HG02571 (cell line): Measurements from ENCODE around the gene BCAN.
"Not testable (repeated sequence)": the region's sequence is repeated elsewhere in the genome, so short reads cannot be mapped to it uniquely, and the experiment has no call there.

ENCODE experiments used
- ATAC-seq: cut with Tn5 transposase; IDR thresholded peaks from one replicate; pipeline ENCODE4 v1.9.1; 2021; ENCODE audit warnings: mild to moderate bottlenecking, moderate library complexity; ENCODE audit not compliant: unreplicated experiment

Gene BCAN

DNA sequence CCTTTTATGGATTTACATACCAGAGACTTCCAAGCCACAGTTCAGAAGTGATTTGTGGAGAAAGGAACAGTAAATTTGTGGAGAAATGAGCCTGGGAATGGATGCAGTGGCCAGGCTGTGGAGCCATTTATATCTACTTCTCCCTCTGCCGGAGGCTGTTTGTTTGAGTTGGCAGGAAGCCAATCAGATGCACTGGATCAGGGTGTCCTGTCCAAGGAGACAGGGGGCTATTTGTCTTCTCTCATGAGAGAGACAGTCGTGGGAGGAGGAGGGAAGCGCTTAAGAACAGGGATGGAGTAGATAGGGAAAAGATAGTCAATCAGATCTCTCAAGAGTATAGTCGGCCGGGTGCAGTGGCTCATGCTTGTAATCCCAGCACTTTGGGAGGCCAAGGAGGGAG, 25.5 kb upstream of the BCAN start:
- ATAC-seq = no peak

GRCh38 chr1:156618853-156619581, 22.9 kb upstream of the BCAN start, which contains the start of gene HAPLN2:
TSS of gene HAPLN2 (plus strand) at chr1:156619415. CDS start at chr1:156623491, 4,076 bp downstream.
- ATAC-seq = no peak

DNA sequence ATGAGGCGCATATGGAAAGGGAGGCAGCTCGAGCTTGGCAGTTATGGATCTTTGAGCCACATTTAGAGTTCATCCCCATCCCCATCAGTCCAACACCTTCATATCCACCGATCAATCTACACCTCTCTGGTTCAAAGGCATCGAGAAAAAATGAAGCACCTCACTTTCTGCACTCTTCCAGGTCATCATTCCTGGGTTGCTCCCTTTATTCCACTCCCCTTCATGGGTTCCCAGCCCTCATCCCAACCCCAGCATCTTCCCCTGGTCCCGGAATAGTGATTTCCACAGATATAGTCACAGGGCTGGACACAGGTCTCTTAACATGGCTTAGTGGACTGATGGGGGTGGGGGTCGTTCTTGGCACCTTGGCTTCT, 22.3 kb upstream of the BCAN start:
- ATAC-seq = no peak

DNA sequence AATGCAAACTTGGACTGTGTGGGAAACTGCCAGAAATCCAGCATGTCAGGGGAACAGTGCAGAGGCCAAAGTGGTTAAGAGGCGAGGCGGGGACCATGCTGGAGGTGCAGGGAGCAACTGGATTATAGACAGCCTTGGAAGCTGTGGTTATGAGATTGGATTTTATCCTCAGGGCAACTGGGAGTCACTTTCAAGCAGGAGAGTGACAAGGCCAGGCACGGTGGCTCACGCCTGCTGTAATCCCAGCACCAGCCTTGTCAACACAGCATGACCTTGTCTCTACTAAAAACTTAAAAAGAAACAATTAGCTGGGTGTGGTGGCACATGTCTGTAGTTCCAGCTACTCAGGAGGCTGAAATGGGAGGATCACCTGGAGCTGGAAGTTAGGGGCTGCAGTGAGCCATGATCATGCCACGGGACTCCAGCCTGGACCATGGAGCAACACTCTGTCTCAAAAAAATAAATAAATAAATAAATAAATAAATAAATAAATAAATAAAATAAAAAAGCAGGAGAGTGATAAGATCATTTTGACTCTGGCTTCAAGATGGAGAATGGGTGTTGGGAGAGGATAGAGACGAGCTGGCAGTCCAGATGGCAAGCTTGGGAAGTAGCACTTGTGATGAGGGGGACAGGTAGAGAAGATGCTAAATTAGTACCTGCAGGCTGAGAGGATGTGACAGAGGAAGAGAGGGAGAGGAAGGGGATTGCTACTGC, 19.2 kb upstream of the BCAN start:
- ATAC-seq = no peak

DNA sequence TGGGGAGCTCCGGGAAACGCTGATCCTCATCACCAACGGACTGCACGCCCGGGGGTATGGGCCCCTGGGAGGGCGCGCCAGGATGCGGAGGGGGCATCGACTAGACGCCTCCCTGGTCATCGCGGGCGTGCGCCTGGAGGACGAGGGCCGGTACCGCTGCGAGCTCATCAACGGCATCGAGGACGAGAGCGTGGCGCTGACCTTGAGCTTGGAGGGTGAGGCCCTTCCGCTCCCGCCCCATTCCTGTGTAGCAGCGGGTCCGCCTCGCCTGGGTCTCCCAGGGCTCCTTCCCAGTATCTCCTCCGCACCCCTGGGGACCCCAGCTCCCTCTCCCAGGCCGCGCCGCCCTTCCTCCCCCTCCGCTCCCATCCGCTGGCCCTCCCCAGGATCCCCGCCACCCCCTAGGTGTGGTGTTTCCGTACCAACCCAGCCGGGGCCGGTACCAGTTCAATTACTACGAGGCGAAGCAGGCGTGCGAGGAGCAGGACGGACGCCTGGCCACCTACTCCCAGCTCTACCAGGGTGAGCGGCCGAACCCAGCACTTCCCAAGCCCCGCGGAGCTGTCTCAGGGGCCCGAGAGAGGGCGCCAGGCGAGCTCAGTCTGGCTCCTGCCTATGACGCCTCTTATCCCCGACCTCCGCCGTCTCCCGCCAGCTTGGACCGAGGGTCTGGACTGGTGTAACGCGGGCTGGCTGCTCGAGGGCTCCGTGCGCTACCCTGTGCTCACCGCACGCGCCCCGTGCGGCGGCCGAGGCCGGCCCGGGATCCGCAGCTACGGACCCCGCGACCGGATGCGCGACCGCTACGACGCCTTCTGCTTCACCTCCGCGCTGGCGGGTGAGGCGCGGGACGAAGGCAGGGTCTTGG, 17.7 kb upstream of the BCAN start:
- ATAC-seq = no peak

GRCh38 chr1:156624814-156625435, 17.0 kb upstream of the BCAN start:
- no peak for ATAC-seq

- ATAC-seq = no peak
Observed at GRCh38 chr1:156625436-156626078, 16.4 kb upstream of the BCAN start.

DNA sequence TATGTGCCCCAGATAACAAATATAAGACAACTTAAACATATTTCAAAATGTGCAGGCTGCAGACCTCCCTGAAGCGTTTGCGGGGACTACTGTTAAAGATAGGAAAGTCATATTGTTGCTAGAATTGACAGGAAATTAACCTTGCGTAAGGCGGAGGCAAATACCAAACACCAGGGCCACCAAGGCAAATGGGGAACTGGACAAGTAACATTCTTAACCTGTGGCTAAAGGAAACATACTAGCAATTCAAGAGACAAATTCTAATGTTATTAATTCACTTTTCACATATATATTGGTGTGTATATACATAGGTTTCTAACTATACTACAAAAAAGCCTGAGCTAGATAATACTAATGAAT, 15.9 kb upstream of the BCAN start:
- no peak for ATAC-seq

GRCh38 chr1:156627313-156627880, 14.5 kb upstream of the BCAN start:
- no peak for ATAC-seq

- no peak for ATAC-seq
Observed at GRCh38 chr1:156629823-156630449, 12.0 kb upstream of the BCAN start.

GRCh38 chr1:156631152-156631551, 10.8 kb upstream of the BCAN start:
- not testable (repeated sequence) for ATAC-seq

DNA sequence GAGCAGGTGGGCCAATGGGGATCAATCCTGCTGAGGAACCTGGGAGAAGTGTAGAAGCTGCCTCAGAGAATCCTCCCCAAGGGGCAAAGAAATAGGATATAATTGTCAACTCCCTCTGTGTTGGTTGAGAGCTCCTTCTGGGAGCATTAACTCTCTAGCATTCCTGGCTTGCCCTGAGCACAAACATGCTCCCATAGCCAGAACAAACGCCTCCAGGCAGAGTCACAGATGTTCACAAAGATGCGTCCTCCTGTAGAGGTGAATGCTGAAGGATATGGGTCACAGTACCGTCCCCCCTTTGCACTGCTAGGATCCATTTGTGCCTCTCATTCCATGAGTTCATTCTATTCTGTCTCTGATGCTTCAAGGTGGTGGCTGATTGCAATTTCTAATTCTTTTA, 9.6 kb upstream of the BCAN start:
- no peak for ATAC-seq

- no peak for ATAC-seq
Observed at GRCh38 chr1:156638189-156638985, 3.5 kb upstream of the BCAN start.

GRCh38 chr1:156639601-156640101, 2.3 kb upstream of the BCAN start:
- no peak for ATAC-seq

DNA sequence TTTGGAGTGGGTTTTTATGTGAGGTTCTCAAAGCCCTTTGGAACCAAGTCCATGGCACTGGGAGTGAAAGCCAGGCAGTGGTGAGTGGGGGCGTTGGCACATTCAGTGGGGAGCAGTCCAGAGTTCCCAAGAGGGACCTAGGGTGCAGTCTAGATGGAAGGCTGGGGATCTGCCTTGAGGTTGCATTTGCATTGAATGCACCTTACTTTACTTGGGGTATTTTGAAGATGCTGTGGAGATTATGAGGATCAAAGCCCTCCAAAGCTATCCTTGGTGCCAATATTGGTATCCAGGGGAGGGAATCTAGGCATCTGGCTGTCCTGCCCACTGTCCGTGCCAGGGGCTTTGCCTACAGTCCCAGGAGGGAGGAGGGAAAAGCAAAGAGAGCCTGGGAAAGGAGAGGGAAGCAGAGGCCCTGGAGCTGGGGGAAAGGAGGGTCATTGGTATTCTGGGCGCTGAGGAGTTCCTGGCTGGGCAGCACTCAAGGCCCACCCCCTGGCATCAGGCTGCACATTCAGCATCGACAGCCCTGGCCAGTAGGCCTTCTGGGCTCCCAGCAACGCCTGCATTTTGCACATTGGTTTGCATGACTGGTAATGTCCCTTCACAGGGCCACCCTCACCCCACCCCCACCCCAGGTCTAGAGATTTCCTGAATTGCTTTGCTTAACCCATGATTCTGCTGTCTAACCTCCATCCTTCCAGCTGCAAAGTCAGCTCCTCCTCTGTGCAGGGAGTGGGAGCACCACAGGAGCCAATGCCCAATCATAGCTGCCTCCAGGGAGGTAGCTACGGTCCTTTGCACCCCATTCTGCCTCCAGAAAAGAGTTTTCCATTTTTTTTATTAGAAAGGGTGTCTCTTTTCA, 843 bp upstream of the BCAN start:
- ATAC-seq = no peak

GRCh38 chr1:156642265-156643048, 540 bp downstream of the BCAN start:
- ATAC-seq = no peak
